HL-60/S4 treated with phorbol 12-myristate 13-acetate at 8.2 ng/mL for 4 days and 3 days (cell line): ENCODE measurements around the gene IGSF23.

ENCODE experiments used
- in situ Hi-C: fragments of 300-500 bp; cut with MboI; formaldehyde crosslinking; loops from 2 replicates; pipeline ENCODE4 v1.15.0; 2022; ENCODE audit warnings: low sequenced_read_pairs

The IGSF23 gene

GRCh38 chr19:44684892-44685863 is 71.8 kb downstream of the IGSF23 start:
- in situ Hi-C loops, result no loop called here

GRCh38 chr19:44685877-44686276 is 72.5 kb downstream of the IGSF23 start:
- in situ Hi-C loops, result no loop called here
